Activated CD8-positive, alpha-beta T cell treated with anti-CD3 and anti-CD28 coated beads for 36 hours (primary cell): ENCODE results near the gene BRINP3. TPM values are rescaled to one million over a fixed set of nuclear protein-coding genes. Genes with fewer than 3 reads are reported as not detected.

Experiments used
- ATAC-seq: fragments of 200-7000 bp; cut with Tn5 transposase; one replicate; pipeline ENCODE4 v1.10.0; 2021; ENCODE audit warnings: mild to moderate bottlenecking, moderate library complexity
- CTCF ChIA-PET: fragments of 350-600 bp; sonication (Branson Sonifier 250); formaldehyde crosslinking; loops from one replicate; lab custom pipeline; 2021; ENCODE audit warnings: antibody characterized with exemption; lab: Charles Lee
- POLR2A ChIA-PET: fragments of 350-600 bp; sonication (Branson Sonifier 250); formaldehyde crosslinking; loops from one replicate; lab custom pipeline; 2021; ENCODE audit warnings: antibody characterized with exemption; lab: Charles Lee
- DNase-seq: peaks from one replicate; pipeline ENCODE4 v3.0.0-alpha.2; 2020
- H3K27ac Mint-ChIP-seq: one replicate; pipeline ENCODE4 v1.8.0; 2021; ENCODE audit warnings: mild to moderate bottlenecking, mixed read lengths
- H3K27me3 Mint-ChIP-seq: one replicate; pipeline ENCODE4 v1.8.0; 2021; ENCODE audit warnings: mixed read lengths
- H3K36me3 Mint-ChIP-seq: one replicate; pipeline ENCODE4 v1.8.0; 2021; ENCODE audit warnings: low read depth, mixed read lengths
- H3K4me1 Mint-ChIP-seq: one replicate; pipeline ENCODE4 v1.8.0; 2021; ENCODE audit warnings: low read depth, mixed read lengths
- H3K4me3 Mint-ChIP-seq: one replicate; pipeline ENCODE4 v1.8.0; 2021; ENCODE audit warnings: mild to moderate bottlenecking, moderate library complexity, mixed read lengths
- H3K9me3 Mint-ChIP-seq: one replicate; pipeline ENCODE4 v1.8.0; 2021; ENCODE audit warnings: mixed read lengths
- intact Hi-C: fragments of 100-400 bp; cut with micrococcal nuclease; formaldehyde crosslinking; loops from one replicate; pipeline ENCODE4 v1.10.0; 2022
- total RNA-seq, 2 experiments: library from RNA; stranded (reverse); gene quantifications; one replicate each; pipeline ENCODE4 v1.2.3, GENCODE V29; 2021
- TF ChIP-seq, protein P1 (sequence below): fragments of 200-600 bp; IDR thresholded peaks from one replicate; pipeline ENCODE4 v1.8.0; 2022; ENCODE audit warnings: antibody characterized with exemption, mild to moderate bottlenecking

The BRINP3 gene
- total RNA-seq, 2 experiments from 2014 or later, result not detected

DNA sequence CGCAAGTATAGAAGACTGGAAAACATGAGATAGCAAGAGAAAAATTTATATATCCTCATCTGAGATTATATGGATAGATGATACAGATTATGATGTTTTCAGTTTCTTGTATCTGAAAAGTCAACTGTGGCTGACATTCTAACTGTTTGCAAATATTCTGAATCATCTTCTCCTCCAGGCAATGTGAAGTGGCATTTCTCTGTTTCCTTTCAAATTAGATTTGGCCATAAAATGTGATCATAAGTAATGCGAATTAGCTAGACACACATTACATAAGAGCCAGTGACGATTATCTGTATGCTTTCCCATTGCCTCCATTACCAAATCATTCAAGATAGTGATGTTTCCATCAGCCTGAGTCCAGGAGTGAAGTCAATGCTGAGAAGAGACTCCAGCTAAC, 265.2 kb downstream of the BRINP3 start:
- no peaks in the 10 kb centered on the region for H3K36me3 Mint-ChIP-seq
- ChIA-PET CTCF (interaction anchor here (0.9 kb wide), 1 partner anchor 11 kb away, joined by 3 read pairs; no protein-coding TSS in a partner anchor), POLR2A (no interaction called here)
- no peak overlapping the region for H3K27ac Mint-ChIP-seq
- DNase-seq, result no peak
- ATAC-seq, result no peak
- no peaks in the 10 kb centered on the region for H3K4me1 Mint-ChIP-seq
- H3K27me3 Mint-ChIP-seq, result no peaks in the 10 kb centered on the region
- H3K9me3 Mint-ChIP-seq, result peaks cover 8% of the 10 kb centered on the region
- TF ChIP-seq, protein P1, sequence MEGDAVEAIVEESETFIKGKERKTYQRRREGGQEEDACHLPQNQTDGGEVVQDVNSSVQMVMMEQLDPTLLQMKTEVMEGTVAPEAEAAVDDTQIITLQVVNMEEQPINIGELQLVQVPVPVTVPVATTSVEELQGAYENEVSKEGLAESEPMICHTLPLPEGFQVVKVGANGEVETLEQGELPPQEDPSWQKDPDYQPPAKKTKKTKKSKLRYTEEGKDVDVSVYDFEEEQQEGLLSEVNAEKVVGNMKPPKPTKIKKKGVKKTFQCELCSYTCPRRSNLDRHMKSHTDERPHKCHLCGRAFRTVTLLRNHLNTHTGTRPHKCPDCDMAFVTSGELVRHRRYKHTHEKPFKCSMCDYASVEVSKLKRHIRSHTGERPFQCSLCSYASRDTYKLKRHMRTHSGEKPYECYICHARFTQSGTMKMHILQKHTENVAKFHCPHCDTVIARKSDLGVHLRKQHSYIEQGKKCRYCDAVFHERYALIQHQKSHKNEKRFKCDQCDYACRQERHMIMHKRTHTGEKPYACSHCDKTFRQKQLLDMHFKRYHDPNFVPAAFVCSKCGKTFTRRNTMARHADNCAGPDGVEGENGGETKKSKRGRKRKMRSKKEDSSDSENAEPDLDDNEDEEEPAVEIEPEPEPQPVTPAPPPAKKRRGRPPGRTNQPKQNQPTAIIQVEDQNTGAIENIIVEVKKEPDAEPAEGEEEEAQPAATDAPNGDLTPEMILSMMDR, result no peak
- no peak overlapping the region for H3K4me3 Mint-ChIP-seq
- intact Hi-C loops, result no loop called here

DNA sequence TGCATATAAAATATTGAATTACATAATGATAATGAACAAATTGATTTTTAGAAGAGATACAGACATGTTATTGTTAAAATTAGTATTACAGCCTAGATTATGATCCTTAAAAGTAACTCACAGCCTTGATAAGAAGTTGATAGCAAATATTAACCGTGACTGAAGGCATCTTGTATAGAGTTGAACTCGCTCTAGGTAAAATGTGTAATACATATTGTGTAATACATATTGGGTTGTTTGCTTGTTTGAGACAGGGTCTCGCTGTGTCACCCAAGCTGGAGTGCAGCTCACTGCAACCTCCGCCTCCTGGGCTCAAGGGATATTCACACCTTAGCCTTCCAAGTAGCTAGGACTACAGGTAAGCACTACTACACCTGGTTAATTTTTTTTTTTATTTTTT, 269.9 kb downstream of the BRINP3 start:
- H3K9me3 Mint-ChIP-seq, result peaks cover 7% of the 10 kb centered on the region
- TF ChIP-seq, protein P1, result no peak
- CTCF ChIA-PET, result no interaction called here
- no peaks in the 10 kb centered on the region for H3K4me1 Mint-ChIP-seq
- intact Hi-C loops, result no loop called here
- H3K27me3 Mint-ChIP-seq, result no peaks in the 10 kb centered on the region
- POLR2A ChIA-PET, result no interaction called here
- no peak overlapping the region for H3K4me3 Mint-ChIP-seq
- DNase-seq, result no peak
- no peak overlapping the region for H3K27ac Mint-ChIP-seq
- no peak for ATAC-seq
- no peaks in the 10 kb centered on the region for H3K36me3 Mint-ChIP-seq

DNA sequence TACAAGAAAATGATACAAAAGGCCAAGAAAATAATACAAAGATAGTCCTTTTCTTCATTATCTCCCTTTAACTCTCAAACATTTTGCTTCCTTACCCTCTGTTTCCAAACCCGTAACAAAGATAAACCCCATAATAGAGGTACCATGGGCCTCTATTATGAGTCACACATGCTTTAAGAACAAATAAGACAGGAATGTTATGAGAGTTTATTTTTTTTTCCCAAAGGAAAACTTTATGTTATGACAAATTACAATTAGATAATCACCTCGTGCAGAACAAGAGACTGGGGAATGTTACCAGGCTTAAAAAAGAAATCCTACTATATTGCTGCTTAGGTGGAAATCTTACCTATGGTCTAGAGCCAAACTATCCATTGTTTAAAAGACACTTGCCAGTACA, 272.0 kb downstream of the BRINP3 start:
- Mint-ChIP-seq H3K36me3 (no peaks in the 10 kb centered on the region), H3K9me3 (peaks cover 11% of the 10 kb centered on the region), H3K4me3 (no peak overlapping the region), H3K27ac (no peak overlapping the region), H3K27me3 (no peaks in the 10 kb centered on the region), H3K4me1 (no peaks in the 10 kb centered on the region)
- intact Hi-C loops, result no loop called here
- TF ChIP-seq, protein P1, result no peak
- no peak for DNase-seq
- CTCF ChIA-PET, result no interaction called here
- no peak for ATAC-seq
- POLR2A ChIA-PET, result no interaction called here

DNA sequence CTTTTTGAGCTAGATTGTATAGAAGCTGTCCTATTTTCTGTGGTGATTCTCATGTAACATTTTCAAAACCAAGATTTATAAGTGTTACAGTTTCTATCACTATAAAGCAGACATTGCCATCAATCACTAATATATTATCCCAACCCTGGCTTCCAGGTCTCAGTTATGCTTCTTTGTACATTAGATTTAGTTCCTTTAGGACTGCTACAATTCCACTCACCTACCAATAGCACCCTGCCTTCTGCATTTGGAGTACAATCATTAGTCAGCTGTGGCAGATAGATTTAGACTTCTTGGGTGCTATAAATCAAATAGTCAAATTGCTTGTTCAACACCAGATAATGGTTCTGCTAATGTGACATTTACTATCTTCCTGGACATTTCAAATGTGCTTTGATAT, 281.6 kb downstream of the BRINP3 start:
- ChIA-PET POLR2A (no interaction called here), CTCF (no interaction called here)
- ATAC-seq (no peak), DNase-seq (no peak)
- Mint-ChIP-seq H3K4me3 (no peak overlapping the region), H3K9me3 (peaks cover 11% of the 10 kb centered on the region), H3K36me3 (no peaks in the 10 kb centered on the region), H3K27ac (no peak overlapping the region), H3K4me1 (no peaks in the 10 kb centered on the region), H3K27me3 (no peaks in the 10 kb centered on the region)
- TF ChIP-seq, protein P1, result no peak
- intact Hi-C loops, result no loop called here

DNA sequence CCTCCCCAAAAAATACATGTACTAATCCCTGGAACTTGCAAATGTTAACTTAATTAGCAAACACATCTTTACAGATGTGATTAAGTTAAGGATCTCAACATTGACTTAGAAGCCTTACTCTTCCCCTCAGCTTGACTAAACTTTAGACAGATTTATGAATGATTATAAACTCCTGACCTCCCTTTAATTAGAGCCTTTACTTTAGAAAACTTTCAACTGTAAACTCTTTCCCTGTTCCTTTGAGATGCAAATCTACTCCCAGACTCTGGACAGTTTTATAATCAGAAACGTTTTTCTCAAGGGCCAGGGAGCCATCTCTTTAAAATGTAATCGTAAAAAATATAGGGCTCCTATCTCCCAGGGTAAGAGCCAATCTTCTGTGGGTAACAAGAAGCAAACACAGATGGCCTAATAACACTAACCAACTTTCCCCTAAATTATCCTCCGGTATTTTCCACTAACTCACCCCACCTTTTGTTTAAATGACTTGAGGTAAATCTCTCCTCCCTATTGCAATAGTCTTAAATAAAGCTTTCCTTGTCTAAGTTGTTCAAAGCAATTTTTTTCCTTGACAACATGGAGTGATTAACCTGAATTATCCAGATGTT, 284.1 kb downstream of the BRINP3 start:
- POLR2A ChIA-PET, result no interaction called here
- H3K9me3 Mint-ChIP-seq, result peaks cover 5% of the 10 kb centered on the region
- H3K4me1 Mint-ChIP-seq, result no peaks in the 10 kb centered on the region
- no peak overlapping the region for H3K27ac Mint-ChIP-seq
- H3K4me3 Mint-ChIP-seq, result no peak overlapping the region
- no peak for ATAC-seq
- H3K36me3 Mint-ChIP-seq, result no peaks in the 10 kb centered on the region
- no peak for DNase-seq
- TF ChIP-seq, protein P1, result no peak
- H3K27me3 Mint-ChIP-seq, result no peaks in the 10 kb centered on the region
- intact Hi-C loops, result no loop called here
- CTCF ChIA-PET, result no interaction called here
